Activated naive CD8-positive, alpha-beta T cell treated with anti-CD3 and anti-CD28 coated beads, Interleukin-2, amount 10 ng/mL, durations not matched to agents 7 days and 5 days (primary cell): ENCODE data around the gene ETV6. TPM values are rescaled to one million over a fixed set of nuclear protein-coding genes. Genes with fewer than 3 reads are reported as not detected.
A peak's percentile ranks its signal among the peaks of the same experiment; 100 is the strongest.

Source experiments
- ATAC-seq: fragments of 150-1000 bp; cut with Tn5 transposase; one replicate; pipeline ENCODE4 v1.10.0; 2021; ENCODE audit warnings: low read depth, moderate library complexity
- POLR2A ChIA-PET: fragments of 350-600 bp; sonication (Branson Sonifier 250); formaldehyde crosslinking; loops from one replicate; lab custom pipeline; 2021; ENCODE audit warnings: antibody characterized with exemption; lab: Charles Lee
- DNase-seq: peaks from one replicate; pipeline ENCODE4 v3.0.0; 2021
- H3K27ac Mint-ChIP-seq: one replicate; pipeline ENCODE4 v1.8.0; 2022; ENCODE audit warnings: mild to moderate bottlenecking, mixed read lengths
- H3K27me3 Mint-ChIP-seq: one replicate; pipeline ENCODE4 v1.8.0; 2022; ENCODE audit warnings: mild to moderate bottlenecking, moderate library complexity, mixed read lengths
- H3K36me3 Mint-ChIP-seq: one replicate; pipeline ENCODE4 v1.8.0; 2021; ENCODE audit warnings: mild to moderate bottlenecking, mixed read lengths
- H3K4me1 Mint-ChIP-seq: one replicate; pipeline ENCODE4 v1.8.0; 2021; ENCODE audit warnings: mixed read lengths
- H3K4me3 Mint-ChIP-seq: one replicate; pipeline ENCODE4 v1.8.0; 2022; ENCODE audit warnings: mild to moderate bottlenecking, moderate library complexity, mixed read lengths
- H3K9me3 Mint-ChIP-seq: one replicate; pipeline ENCODE4 v1.8.0; 2021; ENCODE audit warnings: mixed read lengths
- total RNA-seq, 2 experiments: library from RNA; stranded (reverse); gene quantifications; one replicate each; pipeline ENCODE4 v1.2.3, GENCODE V29; 2021

The ETV6 gene
- total RNA-seq, 2 experiments from 2014 or later = 22.5 to 26.0 TPM

DNA sequence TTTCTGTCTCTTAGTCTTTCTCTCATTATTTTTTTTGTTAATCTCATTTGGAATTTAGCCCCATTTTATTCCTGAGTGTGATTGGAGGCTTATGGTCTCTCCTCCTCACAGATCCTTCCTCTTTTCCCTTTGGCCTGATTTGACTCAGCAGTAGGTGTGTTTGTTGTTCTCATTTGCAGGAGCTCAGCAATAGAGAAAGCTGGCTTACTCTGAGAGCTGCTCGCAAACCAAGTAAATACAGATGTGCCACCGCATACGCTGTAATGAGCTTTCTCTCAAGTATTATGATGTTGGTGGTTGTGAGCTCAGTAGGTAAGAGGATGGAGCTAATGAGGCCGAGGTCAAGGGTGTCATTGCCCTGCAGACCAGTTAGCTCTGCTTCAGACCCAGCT is 206.5 kb downstream of the ETV6 start:
- Mint-ChIP-seq H3K27ac (peak overlapping the region; percentile 59), H3K36me3 (peaks cover 42% of the 10 kb centered on the region), H3K27me3 (no peaks in the 10 kb centered on the region), H3K4me3 (no peak overlapping the region), H3K9me3 (no peaks in the 10 kb centered on the region), H3K4me1 (peaks cover 10% of the 10 kb centered on the region)
- no peak for DNase-seq
- ATAC-seq = no peak
- POLR2A ChIA-PET = interaction anchor here (1.0 kb wide), 1 partner anchor 8 kb away, joined by 3 read pairs; no protein-coding TSS in a partner anchor

DNA sequence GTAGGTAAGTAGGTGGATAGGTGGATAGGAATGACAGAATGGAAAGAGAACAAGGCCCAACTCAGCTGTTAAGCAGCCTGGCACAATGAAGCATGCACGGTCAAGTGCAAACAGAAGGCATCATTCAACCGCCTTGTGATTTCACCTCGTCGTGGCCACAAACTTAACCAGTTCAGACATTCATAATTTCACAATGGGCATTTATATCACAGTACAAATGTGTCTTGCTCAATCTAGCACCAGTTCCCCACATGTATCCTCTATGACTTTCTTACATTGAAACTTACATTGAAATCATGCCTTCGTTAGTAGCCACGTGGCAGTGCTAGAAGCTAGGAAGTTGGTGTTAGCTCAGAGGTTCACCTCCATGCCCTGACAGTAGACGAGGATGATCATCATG is 207.5 kb downstream of the ETV6 start:
- POLR2A ChIA-PET = no interaction called here
- Mint-ChIP-seq H3K4me3 (no peak overlapping the region), H3K27me3 (no peaks in the 10 kb centered on the region), H3K9me3 (no peaks in the 10 kb centered on the region), H3K27ac (no peak overlapping the region), H3K4me1 (peaks cover 10% of the 10 kb centered on the region), H3K36me3 (peaks cover 43% of the 10 kb centered on the region)
- DNase-seq (no peak), ATAC-seq (no peak)

DNA sequence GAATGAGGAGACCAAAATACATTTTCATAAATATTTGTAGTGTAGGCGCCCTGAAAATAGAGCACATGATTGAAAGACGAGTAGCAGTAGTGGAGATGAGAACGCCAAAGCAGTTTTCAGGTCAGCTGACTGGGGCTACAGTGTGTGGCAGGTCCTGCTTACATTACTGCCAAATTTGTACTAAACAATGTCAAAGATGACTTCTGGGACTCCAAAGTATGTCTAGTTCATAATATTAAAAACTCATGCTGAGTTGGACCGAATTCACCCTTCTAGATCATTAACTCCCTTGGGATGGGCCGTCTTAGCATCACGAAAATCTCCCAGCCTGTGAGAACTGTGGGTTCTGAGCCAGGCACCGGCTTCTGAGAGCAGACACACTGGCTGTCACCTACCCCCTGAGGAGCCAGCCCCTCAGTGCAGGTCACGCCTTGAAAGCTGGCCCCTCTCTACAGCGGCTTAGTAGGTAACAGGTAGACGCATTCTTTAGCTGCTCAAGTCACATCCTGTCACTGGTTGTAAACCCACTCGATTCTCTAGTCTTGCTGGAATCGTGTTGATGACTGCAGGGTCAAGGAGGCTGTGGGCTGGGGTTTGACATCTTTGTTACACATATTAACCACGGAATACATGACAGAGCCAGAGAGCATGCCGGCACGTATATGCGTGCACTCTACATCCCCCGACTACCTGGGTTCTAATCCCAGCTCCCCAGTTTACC is 210.4 kb downstream of the ETV6 start:
- H3K27ac Mint-ChIP-seq = no peak overlapping the region
- no peak for DNase-seq
- no peaks in the 10 kb centered on the region for H3K27me3 Mint-ChIP-seq
- H3K36me3 Mint-ChIP-seq = peaks cover 53% of the 10 kb centered on the region
- ATAC-seq = no peak
- H3K4me1 Mint-ChIP-seq = peaks cover 11% of the 10 kb centered on the region
- POLR2A ChIA-PET = no interaction called here
- H3K4me3 Mint-ChIP-seq = no peak overlapping the region
- peaks cover 2% of the 10 kb centered on the region for H3K9me3 Mint-ChIP-seq

DNA sequence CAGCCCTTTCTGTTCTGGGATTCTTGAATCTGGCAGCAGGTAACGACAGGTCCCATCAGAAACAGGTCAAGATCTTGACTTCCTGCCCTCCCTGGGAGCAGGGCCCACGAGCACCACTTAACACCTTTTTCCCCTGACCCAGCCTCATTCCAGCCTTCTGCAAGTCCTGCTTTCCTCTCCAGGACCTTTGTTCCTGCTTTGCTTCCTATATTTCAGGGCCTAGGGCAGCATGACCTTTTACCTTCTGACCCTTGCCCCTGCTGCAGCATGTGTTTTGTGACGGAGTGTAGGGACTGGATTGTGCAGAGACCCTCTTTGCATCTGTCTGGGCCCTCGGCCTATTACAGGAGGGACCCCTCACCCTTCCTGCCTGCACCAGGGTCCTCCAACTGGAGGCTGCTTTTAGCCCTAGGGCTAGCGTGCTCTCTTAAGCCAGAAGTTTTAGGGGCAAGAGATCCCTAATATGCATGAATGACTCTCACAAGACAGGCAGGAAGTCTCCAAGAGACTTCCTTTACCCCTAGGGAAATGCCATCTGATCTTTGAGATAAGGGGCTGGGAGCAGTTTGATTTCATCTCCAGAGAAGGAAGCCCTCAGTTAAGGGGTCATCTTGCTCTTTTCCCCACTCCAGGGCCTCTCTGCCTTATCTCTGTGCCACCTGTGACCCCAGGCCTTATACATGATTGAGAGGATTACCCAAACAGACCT is 211.8 kb downstream of the ETV6 start:
- no peak for ATAC-seq
- Mint-ChIP-seq H3K27me3 (no peaks in the 10 kb centered on the region), H3K4me3 (no peak overlapping the region), H3K27ac (no peak overlapping the region), H3K9me3 (peaks cover 8% of the 10 kb centered on the region), H3K36me3 (peaks cover 56% of the 10 kb centered on the region), H3K4me1 (peaks cover 3% of the 10 kb centered on the region)
- no peak for DNase-seq
- POLR2A ChIA-PET = no interaction called here

DNA sequence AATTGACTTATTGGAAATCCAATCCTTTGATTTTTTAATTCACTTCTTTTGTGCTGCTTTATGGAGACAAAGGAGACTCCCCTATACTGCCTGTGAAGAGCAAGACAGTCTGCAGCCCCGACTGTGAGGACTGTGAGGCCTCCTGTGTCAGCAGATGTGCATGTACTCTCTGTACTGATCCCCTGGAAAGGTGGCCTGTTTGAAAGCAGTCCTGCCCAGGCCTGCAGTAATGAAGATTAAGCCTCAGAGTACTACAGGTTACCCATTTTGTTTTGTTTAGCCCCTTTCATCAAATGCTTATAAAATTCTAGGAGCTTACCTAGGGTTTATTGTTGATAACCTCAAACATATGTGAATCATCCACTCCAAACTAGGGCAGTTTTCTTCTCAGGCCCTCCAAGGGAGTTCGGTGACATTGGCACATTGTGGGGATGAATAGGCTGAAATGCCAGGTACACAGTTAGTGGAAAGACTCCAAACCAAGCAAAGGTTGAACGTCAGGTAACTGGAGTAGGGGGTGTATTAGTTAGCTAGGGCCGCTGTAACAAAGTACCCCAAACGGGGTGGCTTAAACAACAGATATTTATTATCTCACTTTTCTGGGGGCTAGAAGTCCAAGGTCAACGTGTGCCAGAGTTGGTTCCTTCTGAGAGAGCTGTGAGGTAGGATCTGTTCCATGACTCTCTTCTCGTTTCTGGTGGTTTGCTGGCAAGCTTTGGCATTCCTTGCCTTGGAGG is 212.6 kb downstream of the ETV6 start:
- Mint-ChIP-seq H3K9me3 (peaks cover 13% of the 10 kb centered on the region), H3K27ac (no peak overlapping the region), H3K27me3 (no peaks in the 10 kb centered on the region), H3K4me3 (no peak overlapping the region), H3K36me3 (peaks cover 62% of the 10 kb centered on the region), H3K4me1 (peaks cover 3% of the 10 kb centered on the region)
- DNase-seq (no peak), ATAC-seq (no peak)
- POLR2A ChIA-PET = no interaction called here

DNA sequence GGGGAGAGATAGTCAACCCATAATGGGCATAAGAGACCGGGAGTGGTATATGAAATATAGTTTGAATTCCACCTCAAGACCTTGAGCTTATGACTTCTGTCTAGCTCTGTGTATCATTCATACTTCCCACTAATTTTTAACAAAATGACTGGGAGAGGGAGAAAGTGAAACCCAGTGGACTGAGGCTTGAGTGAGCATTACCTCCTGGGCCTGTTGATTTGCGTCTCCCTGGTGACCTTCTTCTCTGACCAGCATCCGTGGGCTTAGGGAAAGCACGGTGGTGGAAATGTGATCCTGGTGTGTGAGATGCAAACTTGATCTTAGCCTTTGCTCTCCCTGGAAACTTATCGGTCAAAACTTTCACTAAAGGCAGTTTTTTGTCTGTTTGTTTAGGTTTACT is 213.3 kb downstream of the ETV6 start:
- POLR2A ChIA-PET = no interaction called here
- no peak overlapping the region for H3K4me3 Mint-ChIP-seq
- ATAC-seq = no peak
- H3K4me1 Mint-ChIP-seq = peaks cover 3% of the 10 kb centered on the region
- no peaks in the 10 kb centered on the region for H3K27me3 Mint-ChIP-seq
- no peak for DNase-seq
- no peak overlapping the region for H3K27ac Mint-ChIP-seq
- peaks cover 66% of the 10 kb centered on the region for H3K36me3 Mint-ChIP-seq
- peaks cover 13% of the 10 kb centered on the region for H3K9me3 Mint-ChIP-seq

DNA sequence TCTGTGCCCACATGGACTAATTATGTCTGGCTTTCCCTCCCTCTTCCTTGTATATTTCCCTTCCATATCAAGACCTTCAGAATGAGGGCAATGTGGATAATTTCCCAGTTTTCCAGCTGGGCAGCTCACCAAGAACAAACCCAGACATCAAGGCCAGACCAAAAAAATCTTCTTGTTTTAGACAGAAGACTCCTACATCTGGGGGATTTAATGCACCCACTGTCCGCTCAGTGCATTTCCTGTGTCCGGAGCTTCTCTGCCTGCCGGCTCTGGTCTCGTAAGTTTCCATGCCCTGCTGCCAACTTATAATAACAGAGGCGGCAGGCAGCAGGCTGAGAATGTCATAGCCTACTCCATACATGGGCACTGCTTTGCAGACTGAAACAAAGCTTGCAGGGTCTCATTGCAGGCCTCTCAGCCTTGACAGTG is 214.0 kb downstream of the ETV6 start:
- POLR2A ChIA-PET = no interaction called here
- no peak overlapping the region for H3K27ac Mint-ChIP-seq

DNA sequence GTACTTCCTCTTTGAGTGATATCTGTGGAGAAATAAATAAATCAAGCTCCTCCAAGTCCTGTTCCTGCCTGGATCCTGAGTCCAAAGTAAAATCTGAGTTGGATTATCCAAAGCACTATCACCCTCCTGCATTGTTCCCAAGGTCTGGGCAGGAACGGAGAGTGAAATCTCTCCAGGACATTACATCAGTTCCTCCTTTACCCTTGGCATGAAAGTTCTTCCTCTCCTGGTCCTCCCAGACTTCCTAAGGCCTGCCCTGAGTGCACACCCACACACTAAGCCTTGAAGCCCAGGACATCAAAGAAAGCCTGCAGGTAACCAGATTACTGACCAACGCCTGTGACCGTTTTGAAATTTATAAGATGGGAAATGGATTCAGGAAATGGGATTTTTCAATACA is 214.5 kb downstream of the ETV6 start:
- no peak overlapping the region for H3K4me3 Mint-ChIP-seq
- H3K27ac Mint-ChIP-seq = no peak overlapping the region
- no peak for ATAC-seq
- peaks cover 4% of the 10 kb centered on the region for H3K4me1 Mint-ChIP-seq
- peaks cover 15% of the 10 kb centered on the region for H3K9me3 Mint-ChIP-seq
- no peak for DNase-seq
- POLR2A ChIA-PET = no interaction called here
- H3K36me3 Mint-ChIP-seq = peaks cover 61% of the 10 kb centered on the region
- no peaks in the 10 kb centered on the region for H3K27me3 Mint-ChIP-seq

More for the DNA sequence above, 214.0 kb downstream of the ETV6 start:
- Mint-ChIP-seq H3K4me3 (no peak overlapping the region), H3K4me1 (peaks cover 4% of the 10 kb centered on the region), H3K36me3 (peaks cover 65% of the 10 kb centered on the region), H3K9me3 (peaks cover 15% of the 10 kb centered on the region), H3K27me3 (no peaks in the 10 kb centered on the region)
- DNase-seq (no peak), ATAC-seq (no peak)

DNA sequence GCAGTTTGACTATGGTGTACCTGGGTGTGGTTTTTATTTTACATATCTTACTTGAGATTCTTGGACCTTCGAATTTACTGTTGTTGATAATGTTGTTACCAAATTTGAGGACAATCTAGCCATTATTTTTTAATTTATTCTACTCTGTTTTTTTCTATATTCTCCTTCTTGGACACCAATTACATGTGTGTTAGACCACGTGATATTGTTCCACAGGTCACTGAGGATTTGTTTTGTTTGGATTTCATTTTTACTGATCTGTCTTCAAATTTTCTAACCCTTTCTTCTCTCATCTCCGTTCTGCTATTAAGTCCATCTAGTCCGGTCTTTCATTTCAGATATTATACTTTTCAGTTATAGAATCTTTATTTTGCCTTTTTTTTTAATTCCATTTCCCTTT is 216.3 kb downstream of the ETV6 start:
- H3K4me1 Mint-ChIP-seq = peaks cover 4% of the 10 kb centered on the region
- POLR2A ChIA-PET = no interaction called here

DNA sequence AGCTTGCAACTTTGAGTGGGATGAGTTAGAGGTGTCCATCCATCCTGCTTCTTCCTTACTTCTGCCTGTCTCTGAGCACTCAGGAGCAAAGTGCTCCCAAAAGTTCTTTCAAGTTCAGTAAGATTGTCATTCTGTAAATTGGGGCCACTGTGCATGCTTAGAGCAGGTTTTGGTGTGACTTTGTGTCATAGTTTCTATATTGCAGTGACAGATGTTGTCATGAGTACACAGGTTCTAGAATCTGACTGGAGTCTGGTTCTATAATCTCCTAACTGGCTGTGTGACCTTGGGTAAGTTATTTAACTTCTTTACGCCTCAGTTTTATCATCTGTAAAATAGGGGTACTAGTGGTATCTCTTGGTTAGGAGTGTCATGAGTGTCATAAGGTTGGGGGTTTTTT is 218.6 kb downstream of the ETV6 start:
- Mint-ChIP-seq H3K4me3 (no peak overlapping the region), H3K9me3 (peaks cover 15% of the 10 kb centered on the region), H3K27ac (no peak overlapping the region), H3K27me3 (no peaks in the 10 kb centered on the region), H3K4me1 (peaks cover 3% of the 10 kb centered on the region), H3K36me3 (peaks cover 68% of the 10 kb centered on the region)
- ATAC-seq (no peak), DNase-seq (no peak)
- POLR2A ChIA-PET = no interaction called here

More for the DNA sequence above, 216.3 kb downstream of the ETV6 start:
- Mint-ChIP-seq H3K36me3 (peaks cover 67% of the 10 kb centered on the region), H3K9me3 (peaks cover 15% of the 10 kb centered on the region), H3K27ac (no peak overlapping the region), H3K4me3 (no peak overlapping the region), H3K27me3 (no peaks in the 10 kb centered on the region)
- ATAC-seq = no peak
- DNase-seq = no peak

DNA sequence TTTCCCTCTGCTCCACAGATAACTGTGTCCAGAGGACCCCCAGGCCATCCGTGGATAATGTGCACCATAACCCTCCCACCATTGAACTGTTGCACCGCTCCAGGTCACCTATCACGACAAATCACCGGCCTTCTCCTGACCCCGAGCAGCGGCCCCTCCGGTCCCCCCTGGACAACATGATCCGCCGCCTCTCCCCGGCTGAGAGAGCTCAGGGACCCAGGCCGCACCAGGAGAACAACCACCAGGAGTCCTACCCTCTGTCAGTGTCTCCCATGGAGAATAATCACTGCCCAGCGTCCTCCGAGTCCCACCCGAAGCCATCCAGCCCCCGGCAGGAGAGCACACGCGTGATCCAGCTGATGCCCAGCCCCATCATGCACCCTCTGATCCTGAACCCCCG is 219.9 kb downstream of the ETV6 start:
- POLR2A ChIA-PET = no interaction called here
- Mint-ChIP-seq H3K27me3 (no peaks in the 10 kb centered on the region), H3K27ac (no peak overlapping the region), H3K9me3 (peaks cover 15% of the 10 kb centered on the region), H3K4me3 (no peak overlapping the region), H3K4me1 (peaks cover 1% of the 10 kb centered on the region), H3K36me3 (peaks cover 57% of the 10 kb centered on the region)
- DNase-seq (no peak), ATAC-seq (no peak)

DNA sequence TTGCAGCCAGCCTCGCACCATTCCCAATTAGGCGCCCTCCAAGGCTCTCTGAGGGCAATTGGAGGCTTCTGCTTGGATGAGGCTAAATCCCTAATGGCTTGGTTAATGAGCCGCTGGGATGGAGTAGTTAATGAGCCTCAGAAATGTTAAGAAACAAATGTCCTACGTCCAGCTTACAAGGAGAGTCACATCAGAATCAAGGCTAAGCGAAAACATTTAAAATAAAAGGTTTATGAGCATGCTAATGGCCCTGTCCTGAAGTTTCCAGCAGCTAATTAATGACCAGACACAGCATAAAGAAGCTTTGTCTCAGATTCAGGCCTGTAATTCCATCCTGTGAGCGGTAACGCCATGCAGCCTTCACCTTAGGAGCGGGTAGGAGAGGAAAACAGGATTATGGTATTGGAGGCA is 220.6 kb downstream of the ETV6 start:
- Mint-ChIP-seq H3K36me3 (peaks cover 54% of the 10 kb centered on the region), H3K4me3 (no peak overlapping the region), H3K9me3 (peaks cover 13% of the 10 kb centered on the region), H3K27ac (no peak overlapping the region), H3K27me3 (no peaks in the 10 kb centered on the region), H3K4me1 (peaks cover 3% of the 10 kb centered on the region)
- DNase-seq (no peak), ATAC-seq (no peak)
- POLR2A ChIA-PET = no interaction called here

DNA sequence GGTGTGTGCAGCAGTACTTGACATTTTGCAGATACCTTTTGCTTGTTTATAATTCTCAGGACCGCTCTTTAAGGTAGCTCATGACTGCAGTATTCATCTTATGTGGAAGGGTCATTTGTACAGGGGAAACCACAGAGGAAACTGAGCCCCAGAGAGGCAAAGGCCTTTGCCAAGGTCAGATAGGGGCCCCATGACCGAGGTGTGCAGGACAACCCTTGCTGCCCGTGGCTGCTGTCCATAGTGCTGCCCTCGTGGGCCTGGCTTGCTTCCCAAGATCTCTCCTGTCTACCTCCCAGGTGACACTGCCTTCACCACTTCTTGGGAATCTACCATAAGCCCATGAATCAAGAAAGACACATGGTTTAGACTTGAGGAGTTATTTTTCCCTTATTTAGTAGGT is 222.6 kb downstream of the ETV6 start:
- no peak overlapping the region for H3K27ac Mint-ChIP-seq
- POLR2A ChIA-PET = no interaction called here
- H3K27me3 Mint-ChIP-seq = no peaks in the 10 kb centered on the region
- no peak overlapping the region for H3K4me3 Mint-ChIP-seq
- peaks cover 41% of the 10 kb centered on the region for H3K36me3 Mint-ChIP-seq
- DNase-seq = no peak
- ATAC-seq = no peak
- peaks cover 20% of the 10 kb centered on the region for H3K4me1 Mint-ChIP-seq
- H3K9me3 Mint-ChIP-seq = peaks cover 2% of the 10 kb centered on the region
